ENCODE measurements around the gene JPH4. TPM values are rescaled to one million over a fixed set of nuclear protein-coding genes. Genes with fewer than 3 reads are reported as not detected.

JPH4 gene
- total RNA-seq, 1 experiment from 2014 or later = 0.15 TPM

- TF ChIP-seq, protein P1, sequence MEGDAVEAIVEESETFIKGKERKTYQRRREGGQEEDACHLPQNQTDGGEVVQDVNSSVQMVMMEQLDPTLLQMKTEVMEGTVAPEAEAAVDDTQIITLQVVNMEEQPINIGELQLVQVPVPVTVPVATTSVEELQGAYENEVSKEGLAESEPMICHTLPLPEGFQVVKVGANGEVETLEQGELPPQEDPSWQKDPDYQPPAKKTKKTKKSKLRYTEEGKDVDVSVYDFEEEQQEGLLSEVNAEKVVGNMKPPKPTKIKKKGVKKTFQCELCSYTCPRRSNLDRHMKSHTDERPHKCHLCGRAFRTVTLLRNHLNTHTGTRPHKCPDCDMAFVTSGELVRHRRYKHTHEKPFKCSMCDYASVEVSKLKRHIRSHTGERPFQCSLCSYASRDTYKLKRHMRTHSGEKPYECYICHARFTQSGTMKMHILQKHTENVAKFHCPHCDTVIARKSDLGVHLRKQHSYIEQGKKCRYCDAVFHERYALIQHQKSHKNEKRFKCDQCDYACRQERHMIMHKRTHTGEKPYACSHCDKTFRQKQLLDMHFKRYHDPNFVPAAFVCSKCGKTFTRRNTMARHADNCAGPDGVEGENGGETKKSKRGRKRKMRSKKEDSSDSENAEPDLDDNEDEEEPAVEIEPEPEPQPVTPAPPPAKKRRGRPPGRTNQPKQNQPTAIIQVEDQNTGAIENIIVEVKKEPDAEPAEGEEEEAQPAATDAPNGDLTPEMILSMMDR (IDR thresholded peaks at IDR 0.05 in 2 of 3, conservative IDR thresholded peaks at IDR 0.05 in 1 of 3; ENCODE audit: borderline replicate concordance in 1 of 3, insufficient read depth in 1 of 3, low read depth in 2 of 3, low read length in 2 of 3) = no peak
These were observed 22.5 kb downstream of the JPH4 start, which contains the start of gene THTPA (continued) for GRCh38 chr14:23555882-23556699.

DNA sequence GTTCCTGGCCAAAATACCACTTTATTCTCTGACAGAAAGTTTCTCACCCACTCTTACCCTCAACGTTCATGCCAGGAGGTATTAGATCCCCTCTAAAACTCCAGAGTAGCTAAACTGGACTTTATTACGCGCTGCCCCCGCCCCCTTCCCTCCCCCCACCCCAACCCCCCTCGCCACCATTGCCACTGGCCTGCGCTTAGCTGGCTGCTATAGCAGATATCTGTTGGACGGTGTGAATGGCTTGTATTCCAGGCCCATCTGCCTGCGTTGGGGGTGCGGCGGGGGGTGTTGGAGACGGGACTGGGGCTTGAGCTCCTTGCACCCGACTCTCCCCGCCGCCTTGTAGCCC is 23.1 kb downstream of the JPH4 start:
- H3K4me1 ChIP-seq (ENCODE audit: control insufficient read depth in 1 of 2, insufficient read depth in 2 of 2, low read length in 2 of 2) = peaks cover 5 to 33% of the 10 kb centered on the region in 2 experiments; a peak in 3 of 4 replicates
- H2AFZ ChIP-seq (ENCODE audit: low read depth, low read length, poor library complexity, severe bottlenecking) = peak overlapping the region; percentile 78
- ATAC-seq (peak; percentile 33), DNase-seq (ENCODE audit: low read depth, low spot score) (no peak)
- no peaks in the 10 kb centered on the region for H3K9me3 ChIP-seq (ENCODE audit: control insufficient read depth in 1 of 2, insufficient read depth in 1 of 2, low read depth in 1 of 2, low read length in 2 of 2)
- H4K20me1 ChIP-seq (ENCODE audit: insufficient read depth) = no peaks in the 10 kb centered on the region
- peak overlapping the region; percentile 81 to 92 for H3K4me3 ChIP-seq (replicated peaks in 1 of 2; ENCODE audit: low read depth in 1 of 2, low read length in 2 of 2)
- H3K4me2 ChIP-seq (ENCODE audit: low read length) = peak overlapping the region; percentile 95
- POLR2A ChIA-PET = interaction anchor here (0.6 to 1.1 kb wide), 3 partner anchors 11 to 81 kb away, joined by 3 read pairs; no protein-coding TSS in a partner anchor
- no peaks in the 10 kb centered on the region for H3K9me2 ChIP-seq (ENCODE audit: insufficient read depth)
- RAD21 ChIA-PET (ENCODE audit: low non-redundant PET in 1 of 2, low total read pairs in 2 of 2, uncharacterized antibody in 2 of 2, unreplicated experiment in 2 of 2) = no interaction called here
- TF ChIP-seq ATF3 (IDR thresholded peaks at IDR 0.05) (no peak), EZH2 (IDR thresholded peaks at IDR 0.05) (no peak), RAD21 (IDR thresholded peaks at IDR 0.05; ENCODE audit: low read depth) (no peak), REST (IDR thresholded peaks at IDR 0.05; ENCODE audit: low read depth) (no peak), ZNF274 (IDR thresholded peaks at IDR 0.05; ENCODE audit: low read depth, low read length) (no peak), CBX3 (IDR thresholded peaks at IDR 0.05; ENCODE audit: low read depth) (no peak), FOSL1 (IDR thresholded peaks at IDR 0.05; ENCODE audit: low read depth) (no peak), POLR2AphosphoS5 (IDR thresholded peaks at IDR 0.05; ENCODE audit: low read depth, low read length) (no peak)
- TF ChIP-seq, protein P1 (IDR thresholded peaks at IDR 0.05 in 2 of 3, conservative IDR thresholded peaks at IDR 0.05 in 1 of 3; ENCODE audit: borderline replicate concordance in 1 of 3, insufficient read depth in 1 of 3, low read depth in 2 of 3, low read length in 2 of 3) = no peak
- CTCF ChIA-PET = interaction anchor here (0.7 kb wide), 2 partner anchors 77 to 80 kb away, joined by 3 read pairs; no protein-coding TSS in a partner anchor
- H3K27me3 ChIP-seq (ENCODE audit: insufficient read depth, low read length) = no peaks in the 10 kb centered on the region
- peak overlapping the region; percentile 82 for H3K9ac ChIP-seq (ENCODE audit: low read length)
- intact Hi-C loops (cut with micrococcal nuclease) = loop anchor here (5.0 kb wide), 1 partner anchor 288 kb away; no protein-coding TSS in a partner anchor
- H3K36me3 ChIP-seq (ENCODE audit: control insufficient read depth in 1 of 2, insufficient read depth in 2 of 2, low read length in 2 of 2) = peaks cover 7 to 9% of the 10 kb centered on the region in 2 experiments; a peak in 2 of 4 replicates
- H3K27ac ChIP-seq (ENCODE audit: low read depth, low read length) = peak overlapping the region; percentile 91
- BruUV-seq (replicated peaks) = no TSS peak
- H3K79me2 ChIP-seq (ENCODE audit: insufficient read depth, low read length) = peaks cover 6% of the 10 kb centered on the region; the same call in 1 of the 2 replicates
